Gastroesophageal sphincter (tissue), 3 donors: ENCODE data around the gene SPSB2.

Experiments
- CTCF ChIP-seq, 4 experiments: fragments of 200-600 bp in 2 of 4; fragments of 450-650 bp in 2 of 4; sonication (generic) in 1 of 4; IDR thresholded peaks; one replicate each; pipeline ENCODE4 v1.5.1; 2017 to 2019; ENCODE audit warnings: antibody characterized with exemption in 4 of 4, mild to moderate bottlenecking in 2 of 4, moderate library complexity in 2 of 4
- POLR2A ChIP-seq, 2 donors: fragments of 450-650 bp; IDR thresholded peaks; one replicate each; pipeline ENCODE4 v1.6.1; 2017; ENCODE audit warnings: antibody characterized with exemption in 2 of 2, mild to moderate bottlenecking in 2 of 2, moderate library complexity in 1 of 2

- TF ChIP-seq CTCF (IDR thresholded peaks at IDR 0.05) (no peak), POLR2A (IDR thresholded peaks at IDR 0.05) (no peak)
Observed at GRCh38 chr12:6868211-6869048, 4.7 kb downstream of the SPSB2 start.
